GM06990 (cell line): ENCODE data around the gene SLC22A4.

Source experiments
- DNase-seq: peaks from one replicate; pipeline ENCODE4 v3.0.0-alpha.2; 2011; ENCODE audit not compliant: insufficient read length; ENCODE audit errors: extremely low read depth
- H3K27me3 ChIP-seq: replicated peaks from 2 replicates; pipeline ENCODE4 v1.6.0; 2011; ENCODE audit warnings: low read length; ENCODE audit not compliant: control insufficient read depth, insufficient read depth
- H3K36me3 ChIP-seq: 2 replicates; pipeline ENCODE4 v1.5.1; 2011; ENCODE audit warnings: low read length; ENCODE audit not compliant: control insufficient read depth, insufficient read depth
- H3K4me3 ChIP-seq: replicated peaks from 2 replicates; pipeline ENCODE4 v1.5.1; 2011; ENCODE audit warnings: low read depth, mild to moderate bottlenecking, control low read depth, low read length
- CTCF ChIP-seq: IDR thresholded peaks from 2 replicates; pipeline ENCODE4 v1.5.1; 2011; ENCODE audit warnings: low read length, control low read depth, mild to moderate bottlenecking, inconsistent platforms; ENCODE audit not compliant: insufficient read depth, poor library complexity, severe bottlenecking

Gene SLC22A4

DNA sequence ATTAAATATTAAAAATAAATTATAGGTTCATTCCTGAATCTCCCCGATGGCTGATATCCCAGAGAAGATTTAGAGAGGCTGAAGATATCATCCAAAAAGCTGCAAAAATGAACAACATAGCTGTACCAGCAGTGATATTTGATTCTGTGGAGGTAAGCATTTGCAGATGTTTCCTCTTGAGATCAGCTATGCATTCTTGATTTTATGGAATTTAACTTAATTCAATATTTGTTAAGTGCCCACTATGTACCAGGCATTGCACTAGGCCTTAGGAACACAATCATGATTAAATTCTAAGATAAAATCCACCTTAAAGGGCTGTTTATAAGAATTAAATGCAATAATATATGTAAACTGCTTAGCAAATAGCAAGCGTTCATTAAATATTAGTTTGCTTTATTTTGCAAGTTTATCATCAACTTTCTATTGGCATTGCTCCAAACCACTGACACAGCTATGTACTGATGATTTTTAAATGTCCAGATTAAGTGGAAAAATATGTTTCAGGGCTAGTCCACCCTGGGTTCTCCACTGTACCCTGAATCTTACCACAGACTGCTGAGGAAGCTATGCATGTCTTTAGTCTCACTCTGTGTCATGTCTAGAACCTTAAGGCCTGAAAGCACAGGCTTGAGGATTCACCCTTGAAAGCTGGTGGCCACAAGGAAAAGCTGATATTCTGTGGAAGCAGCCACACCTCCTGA is 33.2 kb downstream of the SLC22A4 start:
- no peak for DNase-seq
- Histone ChIP-seq H3K4me3 (no peak overlapping the region), H3K36me3 (no peaks in the 10 kb centered on the region)

DNA sequence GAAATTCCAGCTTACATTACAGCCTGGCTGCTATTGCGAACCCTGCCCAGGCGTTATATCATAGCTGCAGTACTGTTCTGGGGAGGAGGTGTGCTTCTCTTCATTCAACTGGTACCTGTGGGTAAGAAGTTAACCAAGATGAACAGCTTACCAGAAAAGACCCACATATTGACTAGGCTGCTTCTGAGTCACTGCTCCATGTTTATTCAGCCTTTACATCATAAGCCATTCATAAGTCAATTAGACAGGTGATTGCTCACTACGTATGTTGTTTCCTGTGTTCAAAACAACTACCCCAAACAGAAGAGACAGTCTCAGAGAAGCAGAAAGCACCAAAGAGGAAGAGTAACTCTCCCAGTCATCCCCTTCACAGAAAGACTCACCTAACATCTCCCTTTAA is 40.6 kb downstream of the SLC22A4 start:
- Histone ChIP-seq H3K4me3 (no peak overlapping the region), H3K27me3 (no peaks in the 10 kb centered on the region; the same call in 1 of the 2 replicates), H3K36me3 (no peaks in the 10 kb centered on the region)
- no peak for DNase-seq
- no peak for TF ChIP-seq CTCF

More for the DNA sequence above, 33.2 kb downstream of the SLC22A4 start:
- no peaks in the 10 kb centered on the region for H3K27me3 ChIP-seq
- TF ChIP-seq CTCF, result no peak

- Histone ChIP-seq H3K36me3 (no peaks in the 10 kb centered on the region), H3K27me3 (no peaks in the 10 kb centered on the region; the same call in 1 of the 2 replicates), H3K4me3 (no peak overlapping the region)
- DNase-seq, result no peak
- TF ChIP-seq CTCF, result no peak
Measured at GRCh38 chr5:132335402-132335801, 41.2 kb downstream of the SLC22A4 start.

- Histone ChIP-seq H3K4me3 (no peak overlapping the region), H3K36me3 (no peaks in the 10 kb centered on the region), H3K27me3 (no peaks in the 10 kb centered on the region; the same call in 1 of the 2 replicates)
- no peak for TF ChIP-seq CTCF
- no peak for DNase-seq
Measured at GRCh38 chr5:132339502-132339901, 45.3 kb downstream of the SLC22A4 start.

- DNase-seq, result no peak
- no peaks in the 10 kb centered on the region; the same call in 1 of the 2 replicates for H3K27me3 ChIP-seq
- TF ChIP-seq CTCF, result no peak
- no peaks in the 10 kb centered on the region for H3K36me3 ChIP-seq
- no peak overlapping the region for H3K4me3 ChIP-seq
Measured at GRCh38 chr5:132342291-132343180, 48.3 kb downstream of the SLC22A4 start.
